ENCODE measurements around the gene RNU5B-1.
A peak's percentile ranks its signal among the peaks of the same experiment; 100 is the strongest.

The RNU5B-1 gene

GRCh38 chr15:65312400-65312916 is 8.0 kb downstream of the RNU5B-1 start:
- Histone ChIP-seq H3K27me3 (ENCODE audit: insufficient read depth, insufficient read length) (no peaks in the 10 kb centered on the region), H3K4me1 (ENCODE audit: insufficient read depth, insufficient read length) (peaks cover 10% of the 10 kb centered on the region), H3K9ac (ENCODE audit: insufficient read length, low read depth) (no peak overlapping the region), H3K36me3 (ENCODE audit: insufficient read depth, insufficient read length, low read length) (no peaks in the 10 kb centered on the region), H3K4me3 (ENCODE audit: insufficient read length, low read depth) (no peak overlapping the region), H3K9me3 (ENCODE audit: insufficient read depth, low read length) (no peaks in the 10 kb centered on the region)
- TF ChIP-seq ZNF274 (IDR thresholded peaks at IDR 0.05; ENCODE audit: low read depth, low read length) (no peak), SUZ12 (IDR thresholded peaks at IDR 0.05; ENCODE audit: extremely low read depth, insufficient read depth, insufficient read length) (no peak), YY1 (IDR thresholded peaks at IDR 0.05; ENCODE audit: insufficient read depth, insufficient read length) (no peak)
- DNase-seq (ENCODE audit: low read depth, low spot score) = no peak

GRCh38 chr15:65318870-65319356 is 14.4 kb downstream of the RNU5B-1 start:
- peak; percentile 84 for DNase-seq (ENCODE audit: low read depth, low spot score)
- no peaks in the 10 kb centered on the region for H3K9me3 ChIP-seq (ENCODE audit: insufficient read depth, low read length)
- no peaks in the 10 kb centered on the region for H3K36me3 ChIP-seq (ENCODE audit: insufficient read depth, insufficient read length, low read length)
- peak; percentile 15 for TF ChIP-seq YY1 (IDR thresholded peaks at IDR 0.05; ENCODE audit: insufficient read depth, insufficient read length)
- no peak for TF ChIP-seq SUZ12 (IDR thresholded peaks at IDR 0.05; ENCODE audit: extremely low read depth, insufficient read depth, insufficient read length)
- peaks cover 8% of the 10 kb centered on the region for H3K4me1 ChIP-seq (ENCODE audit: insufficient read depth, insufficient read length)
- H3K4me3 ChIP-seq (ENCODE audit: insufficient read length, low read depth) = no peak overlapping the region
- H3K27me3 ChIP-seq (ENCODE audit: insufficient read depth, insufficient read length) = no peaks in the 10 kb centered on the region
- no peak overlapping the region for H3K9ac ChIP-seq (ENCODE audit: insufficient read length, low read depth)

- Histone ChIP-seq H3K9me3 (ENCODE audit: insufficient read depth, low read length) (no peaks in the 10 kb centered on the region), H3K9ac (ENCODE audit: insufficient read length, low read depth) (no peak overlapping the region), H3K4me3 (ENCODE audit: insufficient read length, low read depth) (no peak overlapping the region), H3K4me1 (ENCODE audit: insufficient read depth, insufficient read length) (peaks cover 9% of the 10 kb centered on the region), H3K36me3 (ENCODE audit: insufficient read depth, insufficient read length, low read length) (peaks cover 9% of the 10 kb centered on the region), H3K27me3 (ENCODE audit: insufficient read depth, insufficient read length) (no peaks in the 10 kb centered on the region)
- no peak for DNase-seq (ENCODE audit: low read depth, low spot score)
- TF ChIP-seq YY1 (IDR thresholded peaks at IDR 0.05; ENCODE audit: insufficient read depth, insufficient read length) (no peak), SUZ12 (IDR thresholded peaks at IDR 0.05; ENCODE audit: extremely low read depth, insufficient read depth, insufficient read length) (no peak), ZNF274 (IDR thresholded peaks at IDR 0.05; ENCODE audit: low read depth, low read length) (no peak)
Observed at GRCh38 chr15:65323071-65323511, 18.6 kb downstream of the RNU5B-1 start.

- TF ChIP-seq SUZ12 (IDR thresholded peaks at IDR 0.05; ENCODE audit: extremely low read depth, insufficient read depth, insufficient read length) (no peak), YY1 (IDR thresholded peaks at IDR 0.05; ENCODE audit: insufficient read depth, insufficient read length) (no peak), ZNF274 (IDR thresholded peaks at IDR 0.05; ENCODE audit: low read depth, low read length) (no peak)
- no peaks in the 10 kb centered on the region for H3K9me3 ChIP-seq (ENCODE audit: insufficient read depth, low read length)
- H3K4me1 ChIP-seq (ENCODE audit: insufficient read depth, insufficient read length) = peaks cover 9% of the 10 kb centered on the region
- H3K4me3 ChIP-seq (ENCODE audit: insufficient read length, low read depth) = no peak overlapping the region
- H3K27me3 ChIP-seq (ENCODE audit: insufficient read depth, insufficient read length) = no peaks in the 10 kb centered on the region
- H3K36me3 ChIP-seq (ENCODE audit: insufficient read depth, insufficient read length, low read length) = peaks cover 39% of the 10 kb centered on the region
- no peak for DNase-seq (ENCODE audit: low read depth, low spot score)
- peak overlapping the region; percentile 69 for H3K9ac ChIP-seq (ENCODE audit: insufficient read length, low read depth)
Observed at GRCh38 chr15:65326117-65326526, 21.6 kb downstream of the RNU5B-1 start.

GRCh38 chr15:65326818-65327217 is 22.3 kb downstream of the RNU5B-1 start:
- Histone ChIP-seq H3K27me3 (ENCODE audit: insufficient read depth, insufficient read length) (no peaks in the 10 kb centered on the region), H3K4me1 (ENCODE audit: insufficient read depth, insufficient read length) (peaks cover 9% of the 10 kb centered on the region), H3K9me3 (ENCODE audit: insufficient read depth, low read length) (no peaks in the 10 kb centered on the region), H3K9ac (ENCODE audit: insufficient read length, low read depth) (no peak overlapping the region), H3K36me3 (ENCODE audit: insufficient read depth, insufficient read length, low read length) (peaks cover 46% of the 10 kb centered on the region), H3K4me3 (ENCODE audit: insufficient read length, low read depth) (no peak overlapping the region)
- DNase-seq (ENCODE audit: low read depth, low spot score) = no peak
- TF ChIP-seq ZNF274 (IDR thresholded peaks at IDR 0.05; ENCODE audit: low read depth, low read length) (no peak), SUZ12 (IDR thresholded peaks at IDR 0.05; ENCODE audit: extremely low read depth, insufficient read depth, insufficient read length) (no peak)

- Histone ChIP-seq H3K9me3 (ENCODE audit: insufficient read depth, low read length) (no peaks in the 10 kb centered on the region), H3K4me1 (ENCODE audit: insufficient read depth, insufficient read length) (peaks cover 10% of the 10 kb centered on the region), H3K4me3 (ENCODE audit: insufficient read length, low read depth) (no peak overlapping the region), H3K36me3 (ENCODE audit: insufficient read depth, insufficient read length, low read length) (peaks cover 56% of the 10 kb centered on the region), H3K9ac (ENCODE audit: insufficient read length, low read depth) (no peak overlapping the region), H3K27me3 (ENCODE audit: insufficient read depth, insufficient read length) (no peaks in the 10 kb centered on the region)
- no peak for DNase-seq (ENCODE audit: low read depth, low spot score)
- TF ChIP-seq ZNF274 (IDR thresholded peaks at IDR 0.05; ENCODE audit: low read depth, low read length) (no peak), SUZ12 (IDR thresholded peaks at IDR 0.05; ENCODE audit: extremely low read depth, insufficient read depth, insufficient read length) (no peak), YY1 (IDR thresholded peaks at IDR 0.05; ENCODE audit: insufficient read depth, insufficient read length) (no peak)
Observed at GRCh38 chr15:65327651-65328393, 23.3 kb downstream of the RNU5B-1 start.

GRCh38 chr15:65328506-65329287 is 24.2 kb downstream of the RNU5B-1 start:
- Histone ChIP-seq H3K4me1 (ENCODE audit: insufficient read depth, insufficient read length) (peaks cover 13% of the 10 kb centered on the region), H3K9me3 (ENCODE audit: insufficient read depth, low read length) (no peaks in the 10 kb centered on the region), H3K36me3 (ENCODE audit: insufficient read depth, insufficient read length, low read length) (peaks cover 65% of the 10 kb centered on the region), H3K9ac (ENCODE audit: insufficient read length, low read depth) (no peak overlapping the region), H3K4me3 (ENCODE audit: insufficient read length, low read depth) (no peak overlapping the region), H3K27me3 (ENCODE audit: insufficient read depth, insufficient read length) (no peaks in the 10 kb centered on the region)
- no peak for TF ChIP-seq YY1 (IDR thresholded peaks at IDR 0.05; ENCODE audit: insufficient read depth, insufficient read length)
- no peak for DNase-seq (ENCODE audit: low read depth, low spot score)
